Erythroblast (primary cell): ENCODE measurements around the gene CTNNA1.

Experiments
- GATA1 ChIP-seq: IDR thresholded peaks from 2 replicates; pipeline ENCODE4 v1.6.1; 2011; ENCODE audit warnings: low read depth, mild to moderate bottlenecking, control low read depth, low read length, moderate library complexity
- POLR2A ChIP-seq: IDR thresholded peaks from 2 replicates; pipeline ENCODE4 v1.6.1; 2011; ENCODE audit warnings: mild to moderate bottlenecking, low read length

- TF ChIP-seq POLR2A (no peak), GATA1 (no peak)
These were observed 36.7 kb upstream of the CTNNA1 start for GRCh38 chr5:138716456-138716924.
